GM21737 (cell line): Measurements from ENCODE around the gene TXNDC12.
A peak's percentile ranks its signal among the peaks of the same experiment; 100 is the strongest.

Experiments used
- ATAC-seq: cut with Tn5 transposase; IDR thresholded peaks from one replicate; pipeline ENCODE4 v1.9.1; 2021; ENCODE audit warnings: mild to moderate bottlenecking, moderate library complexity; ENCODE audit not compliant: unreplicated experiment

TXNDC12 gene

DNA sequence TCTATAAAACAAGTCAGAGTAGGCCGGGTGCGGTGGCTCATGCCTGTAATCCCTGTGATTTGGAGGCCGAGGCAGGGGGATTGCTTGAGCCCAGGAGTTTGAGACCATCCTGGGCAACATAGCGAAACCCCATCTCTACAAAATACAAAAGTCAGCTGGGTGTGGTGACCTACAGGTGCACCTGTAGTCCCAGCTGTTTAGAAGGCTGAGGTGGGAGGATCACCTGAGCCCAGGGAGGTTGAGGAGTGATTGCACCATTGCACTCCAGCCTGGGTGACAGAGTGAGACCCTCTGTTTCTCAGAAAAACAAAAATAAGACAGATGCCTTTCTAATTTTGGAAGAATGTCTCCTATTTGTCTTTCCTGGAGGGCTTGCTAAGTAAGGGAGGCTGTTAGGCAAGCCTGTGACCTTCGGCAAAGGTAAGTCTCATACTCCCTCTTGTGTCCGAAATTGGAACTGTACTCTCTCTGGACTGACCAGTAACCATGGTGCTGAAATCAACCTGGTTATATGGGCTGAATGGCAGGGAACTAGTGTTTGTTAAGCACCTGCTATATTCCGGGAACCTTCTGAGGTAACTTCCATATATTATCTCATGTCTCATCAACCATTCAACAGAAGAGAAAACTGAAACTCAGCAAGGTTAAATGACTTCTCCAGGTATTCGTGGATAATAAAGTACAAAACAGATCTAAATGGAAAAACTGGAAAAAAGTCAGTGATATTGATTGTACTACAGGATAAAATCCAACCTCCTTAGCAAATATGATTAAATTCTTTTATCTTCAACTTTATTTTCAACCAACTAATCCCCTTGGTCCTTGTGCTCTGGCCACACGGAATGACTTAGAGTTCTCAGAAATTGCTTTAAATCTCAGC lies 52.7 kb downstream of the TXNDC12 start:
- peak; percentile 86 for ATAC-seq

- no peak for ATAC-seq
Observed at GRCh38 chr1:51998701-51999100, 56.3 kb downstream of the TXNDC12 start.

DNA sequence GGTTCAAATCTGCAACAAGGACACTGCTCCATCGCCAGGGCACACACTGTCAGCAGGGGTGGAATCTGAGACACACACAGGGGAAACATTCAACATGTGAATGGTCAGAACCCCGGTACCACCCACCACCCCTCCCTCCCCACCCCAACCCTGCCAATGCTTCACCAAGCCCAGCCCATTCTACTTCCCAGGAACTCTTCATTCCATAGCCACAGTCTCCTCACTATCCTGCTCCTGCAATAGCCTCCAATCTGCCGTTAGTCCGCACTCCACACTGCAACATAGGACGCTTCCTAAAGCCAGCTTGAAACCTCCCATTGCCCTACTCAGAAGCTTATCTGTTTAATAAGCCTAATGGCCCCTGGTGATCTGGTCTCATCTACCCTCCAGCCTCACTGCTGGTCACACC lies 57.0 kb downstream of the TXNDC12 start:
- no peak for ATAC-seq

GRCh38 chr1:51990478-51990965 lies 64.5 kb downstream of the TXNDC12 start, which contains the start of gene RAB3B:
Gene RAB3B (minus strand): TSS chr1:51990700. CDS start chr1:51977117, 13,583 bp downstream.
- peak; percentile 65 for ATAC-seq

- ATAC-seq: no peak
Observed at GRCh38 chr1:51989582-51990477, 65.2 kb downstream of the TXNDC12 start.

DNA sequence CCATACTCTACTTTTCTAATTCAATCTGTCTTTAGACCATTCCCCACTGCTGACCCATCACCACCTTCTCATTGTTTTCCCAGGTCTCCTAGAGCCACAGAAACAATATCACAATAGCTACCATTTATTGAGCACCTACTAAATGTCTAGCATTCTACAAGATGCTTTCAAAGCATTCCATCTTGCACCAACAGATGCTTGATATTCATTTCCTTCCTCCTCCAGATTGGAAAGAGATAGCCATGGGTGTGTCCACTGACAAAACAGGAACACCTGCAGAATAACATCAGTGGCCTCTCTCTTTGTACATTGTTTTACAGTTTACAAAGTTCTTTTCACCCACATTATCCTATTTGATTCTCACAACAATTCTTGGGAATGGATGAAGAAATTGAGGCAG lies 66.7 kb downstream of the TXNDC12 start:
- ATAC-seq: no peak

- ATAC-seq: no peak
Observed at GRCh38 chr1:51986718-51987117, 68.3 kb downstream of the TXNDC12 start.

DNA sequence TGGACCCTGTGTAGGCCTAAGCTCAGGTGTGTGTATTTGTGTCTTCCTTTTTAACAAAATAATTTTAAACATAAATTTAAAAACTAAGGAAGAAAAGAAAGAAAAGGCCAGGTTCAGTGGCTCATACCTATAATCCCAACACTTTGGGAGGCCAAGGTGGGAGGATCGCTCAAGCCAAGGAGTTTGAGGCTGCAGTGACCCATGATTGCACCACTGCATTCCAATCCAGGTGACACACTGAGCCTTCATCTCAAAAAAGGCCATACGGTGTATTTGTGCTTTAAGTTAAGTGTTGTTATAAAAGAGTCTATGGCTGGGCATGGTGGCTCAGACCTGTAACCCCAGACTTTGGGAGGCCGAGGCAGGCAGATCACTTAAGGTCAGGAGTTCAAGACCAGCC lies 72.8 kb downstream of the TXNDC12 start:
- ATAC-seq: no peak

- no peak for ATAC-seq
Observed at GRCh38 chr1:51981555-51981954, 73.4 kb downstream of the TXNDC12 start.

DNA sequence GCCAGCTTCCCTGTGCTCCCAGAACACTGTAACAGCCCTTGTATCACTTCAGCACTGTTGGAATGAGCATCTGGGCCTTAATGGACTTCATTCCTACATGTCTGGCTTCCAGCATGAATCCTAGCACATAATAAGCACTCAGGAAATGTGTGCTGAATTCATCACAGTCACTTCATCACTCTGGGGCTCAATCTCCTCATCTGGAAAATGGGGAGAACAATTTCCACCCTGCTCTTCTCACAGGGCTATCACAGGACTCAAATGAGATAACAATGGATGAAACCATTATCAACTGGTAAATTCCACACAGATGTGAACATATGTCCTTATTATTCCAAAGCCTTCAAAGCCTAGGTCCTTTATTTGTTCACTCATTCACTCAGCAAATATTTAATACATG lies 76.9 kb downstream of the TXNDC12 start:
- ATAC-seq: no peak

- no peak for ATAC-seq
Observed at GRCh38 chr1:51976846-51977602, 78.0 kb downstream of the TXNDC12 start.

GRCh38 chr1:51973587-51974474 lies 81.2 kb downstream of the TXNDC12 start:
- no peak for ATAC-seq
